Measurements from ENCODE around the gene ITPR2.

DNA sequence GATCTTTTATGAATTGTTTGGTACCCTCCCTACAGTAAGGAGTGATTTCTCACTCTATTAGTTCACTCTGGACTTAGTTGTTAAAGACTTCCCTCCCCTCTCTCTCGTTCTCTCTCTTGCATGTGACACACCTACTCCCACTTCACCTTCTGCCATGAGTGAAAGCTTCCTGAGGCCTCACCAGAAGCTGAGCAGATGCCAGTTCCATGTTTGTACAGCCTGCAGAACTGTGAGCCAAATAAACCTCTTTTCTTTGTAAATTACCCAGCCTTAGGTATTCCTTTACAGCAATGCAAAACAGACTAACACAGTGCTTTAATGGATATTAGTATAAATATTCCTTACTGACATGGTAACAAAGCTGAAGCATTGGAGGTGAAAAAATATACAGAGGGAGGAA is 450.0 kb downstream of the ITPR2 start:
- no peak for TF ChIP-seq POLR2A (IDR thresholded peaks at IDR 0.05)
- TF ChIP-seq, protein P1, sequence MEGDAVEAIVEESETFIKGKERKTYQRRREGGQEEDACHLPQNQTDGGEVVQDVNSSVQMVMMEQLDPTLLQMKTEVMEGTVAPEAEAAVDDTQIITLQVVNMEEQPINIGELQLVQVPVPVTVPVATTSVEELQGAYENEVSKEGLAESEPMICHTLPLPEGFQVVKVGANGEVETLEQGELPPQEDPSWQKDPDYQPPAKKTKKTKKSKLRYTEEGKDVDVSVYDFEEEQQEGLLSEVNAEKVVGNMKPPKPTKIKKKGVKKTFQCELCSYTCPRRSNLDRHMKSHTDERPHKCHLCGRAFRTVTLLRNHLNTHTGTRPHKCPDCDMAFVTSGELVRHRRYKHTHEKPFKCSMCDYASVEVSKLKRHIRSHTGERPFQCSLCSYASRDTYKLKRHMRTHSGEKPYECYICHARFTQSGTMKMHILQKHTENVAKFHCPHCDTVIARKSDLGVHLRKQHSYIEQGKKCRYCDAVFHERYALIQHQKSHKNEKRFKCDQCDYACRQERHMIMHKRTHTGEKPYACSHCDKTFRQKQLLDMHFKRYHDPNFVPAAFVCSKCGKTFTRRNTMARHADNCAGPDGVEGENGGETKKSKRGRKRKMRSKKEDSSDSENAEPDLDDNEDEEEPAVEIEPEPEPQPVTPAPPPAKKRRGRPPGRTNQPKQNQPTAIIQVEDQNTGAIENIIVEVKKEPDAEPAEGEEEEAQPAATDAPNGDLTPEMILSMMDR (IDR thresholded peaks at IDR 0.05) = no peak

All from Peyer's patch (tissue), 4 donors.